MM.1S (cell line): ENCODE results near the gene TMC3.

Experiments used
- EZH2 ChIP-seq: fragments of 300-600 bp; sonication (generic); optimal IDR thresholded peaks from 2 replicates; pipeline ENCODE3; 2017; ENCODE audit warnings: low read depth, mild to moderate bottlenecking, antibody characterized with exemption, low read length, mixed read lengths
- TF ChIP-seq, protein P1 (sequence below): fragments of 300-600 bp; sonication (generic); IDR thresholded peaks from 2 replicates; pipeline ENCODE4 v1.5.1; 2016; ENCODE audit warnings: antibody characterized with exemption, low read length, mixed read lengths

DNA sequence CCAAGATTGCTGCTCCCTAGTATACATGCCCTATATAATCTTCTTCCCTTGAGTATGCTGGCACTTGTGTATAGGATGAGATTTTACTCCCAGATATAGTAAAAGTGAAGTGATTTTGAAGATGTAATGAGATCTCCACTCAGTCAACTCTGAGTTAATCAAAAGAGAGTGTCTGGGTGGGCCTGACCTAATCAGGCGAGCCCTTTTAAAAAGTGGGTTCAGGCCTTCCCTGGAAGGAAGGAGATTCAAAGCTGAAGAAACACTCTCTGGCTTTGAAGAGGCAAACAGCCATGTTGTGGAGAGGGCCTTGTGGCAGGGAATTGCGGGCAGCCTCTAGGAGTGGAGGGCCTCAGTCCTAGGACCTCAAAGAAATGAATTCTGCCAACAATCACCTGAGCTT, 44.6 kb downstream of the TMC3 start:
- no peak for TF ChIP-seq EZH2
- TF ChIP-seq, protein P1, sequence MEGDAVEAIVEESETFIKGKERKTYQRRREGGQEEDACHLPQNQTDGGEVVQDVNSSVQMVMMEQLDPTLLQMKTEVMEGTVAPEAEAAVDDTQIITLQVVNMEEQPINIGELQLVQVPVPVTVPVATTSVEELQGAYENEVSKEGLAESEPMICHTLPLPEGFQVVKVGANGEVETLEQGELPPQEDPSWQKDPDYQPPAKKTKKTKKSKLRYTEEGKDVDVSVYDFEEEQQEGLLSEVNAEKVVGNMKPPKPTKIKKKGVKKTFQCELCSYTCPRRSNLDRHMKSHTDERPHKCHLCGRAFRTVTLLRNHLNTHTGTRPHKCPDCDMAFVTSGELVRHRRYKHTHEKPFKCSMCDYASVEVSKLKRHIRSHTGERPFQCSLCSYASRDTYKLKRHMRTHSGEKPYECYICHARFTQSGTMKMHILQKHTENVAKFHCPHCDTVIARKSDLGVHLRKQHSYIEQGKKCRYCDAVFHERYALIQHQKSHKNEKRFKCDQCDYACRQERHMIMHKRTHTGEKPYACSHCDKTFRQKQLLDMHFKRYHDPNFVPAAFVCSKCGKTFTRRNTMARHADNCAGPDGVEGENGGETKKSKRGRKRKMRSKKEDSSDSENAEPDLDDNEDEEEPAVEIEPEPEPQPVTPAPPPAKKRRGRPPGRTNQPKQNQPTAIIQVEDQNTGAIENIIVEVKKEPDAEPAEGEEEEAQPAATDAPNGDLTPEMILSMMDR: no peak
